Activated CD8-positive, alpha-beta memory T cell treated with anti-CD3 and anti-CD28 coated beads, Interleukin-2, amount 10 ng/mL, durations not matched to agents 7 days and 5 days (primary cell): Measurements from ENCODE around the gene FURIN. TPM values are rescaled to one million over a fixed set of nuclear protein-coding genes. Genes with fewer than 3 reads are reported as not detected.
"Not testable (repeated sequence)": the region's sequence is repeated elsewhere in the genome, so short reads cannot be mapped to it uniquely, and the experiment has no call there.

ENCODE experiments used
- ATAC-seq: fragments of 150-1000 bp; cut with Tn5 transposase; one replicate; pipeline ENCODE4 v1.10.0; 2021; ENCODE audit warnings: moderate library complexity
- CTCF ChIA-PET: fragments of 350-600 bp; sonication (Branson Sonifier 250); formaldehyde crosslinking; loops from one replicate; lab custom pipeline; 2021; ENCODE audit warnings: antibody characterized with exemption; lab: Charles Lee
- DNase-seq: peaks from one replicate; pipeline ENCODE4 v3.0.0-alpha.2; 2020
- H3K27ac Mint-ChIP-seq: one replicate; pipeline ENCODE4 v1.8.0; 2021; ENCODE audit warnings: mild to moderate bottlenecking, mixed read lengths
- H3K27me3 Mint-ChIP-seq: one replicate; pipeline ENCODE4 v1.8.0; 2021; ENCODE audit warnings: mixed read lengths
- H3K36me3 Mint-ChIP-seq: one replicate; pipeline ENCODE4 v1.8.0; 2021; ENCODE audit warnings: mild to moderate bottlenecking, mixed read lengths
- H3K4me1 Mint-ChIP-seq: one replicate; pipeline ENCODE4 v1.8.0; 2021; ENCODE audit warnings: mixed read lengths
- H3K4me3 Mint-ChIP-seq: one replicate; pipeline ENCODE4 v1.8.0; 2021; ENCODE audit warnings: mild to moderate bottlenecking, moderate library complexity, mixed read lengths
- H3K9me3 Mint-ChIP-seq: one replicate; pipeline ENCODE4 v1.8.0; 2022; ENCODE audit warnings: low read depth, mixed read lengths
- total RNA-seq, 2 experiments: library from RNA; stranded (reverse); gene quantifications; one replicate each; pipeline ENCODE4 v1.2.3, GENCODE V29; 2021

FURIN gene
- total RNA-seq, 2 experiments from 2014 or later, result 487 to 625 TPM

DNA sequence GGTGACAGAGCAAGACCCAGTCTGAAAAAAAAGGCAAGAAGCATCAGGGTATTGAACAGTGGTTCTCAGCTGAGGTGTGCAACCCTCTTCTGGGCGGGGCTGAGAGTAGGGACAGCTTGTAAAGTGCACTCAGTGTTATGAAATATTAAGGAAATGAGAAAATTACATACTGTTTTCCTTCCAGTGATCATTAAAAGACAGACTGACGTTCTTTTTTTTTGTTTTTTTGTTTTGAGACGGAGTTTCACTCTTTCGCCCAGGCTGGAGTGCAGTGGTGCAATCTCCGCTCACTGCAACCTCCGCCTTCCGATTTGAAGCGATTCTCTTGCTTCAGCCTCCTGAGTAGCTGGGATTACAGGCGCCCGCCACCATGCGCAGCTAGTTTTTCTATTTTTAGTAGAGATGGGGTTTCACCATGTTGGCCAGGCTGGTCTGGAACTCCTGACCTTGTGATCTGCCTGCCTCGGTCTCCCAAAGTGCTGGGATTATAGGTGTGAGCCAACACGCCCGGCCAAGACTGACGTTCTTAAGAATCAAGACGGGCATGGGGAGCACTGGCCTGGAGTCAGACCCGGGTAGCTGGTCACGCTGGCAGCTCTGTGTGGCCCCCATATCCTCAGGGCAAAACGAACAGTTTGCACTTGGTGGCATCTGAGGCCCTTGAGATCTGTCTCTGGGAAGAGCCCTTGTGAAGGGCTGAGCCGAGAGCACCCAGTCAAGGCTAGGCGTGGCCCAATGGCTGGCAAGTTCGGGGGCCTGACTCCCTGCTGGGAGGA is 46.1 kb downstream of the FURIN start:
- peak overlapping the region; percentile 4 for H3K27ac Mint-ChIP-seq
- H3K9me3 Mint-ChIP-seq, result no peaks in the 10 kb centered on the region
- ATAC-seq, result no peak
- no peak for DNase-seq
- H3K27me3 Mint-ChIP-seq, result no peaks in the 10 kb centered on the region
- H3K4me3 Mint-ChIP-seq, result no peak overlapping the region
- no peaks in the 10 kb centered on the region for H3K4me1 Mint-ChIP-seq
- CTCF ChIA-PET, result interaction anchor here (0.8 to 2.1 kb wide), 3 partner anchors 11 to 18 kb away, joined by 3 to 9 read pairs (median 3); partner anchors contain the start of gene HDDC3
- H3K36me3 Mint-ChIP-seq, result peaks cover 61% of the 10 kb centered on the region

DNA sequence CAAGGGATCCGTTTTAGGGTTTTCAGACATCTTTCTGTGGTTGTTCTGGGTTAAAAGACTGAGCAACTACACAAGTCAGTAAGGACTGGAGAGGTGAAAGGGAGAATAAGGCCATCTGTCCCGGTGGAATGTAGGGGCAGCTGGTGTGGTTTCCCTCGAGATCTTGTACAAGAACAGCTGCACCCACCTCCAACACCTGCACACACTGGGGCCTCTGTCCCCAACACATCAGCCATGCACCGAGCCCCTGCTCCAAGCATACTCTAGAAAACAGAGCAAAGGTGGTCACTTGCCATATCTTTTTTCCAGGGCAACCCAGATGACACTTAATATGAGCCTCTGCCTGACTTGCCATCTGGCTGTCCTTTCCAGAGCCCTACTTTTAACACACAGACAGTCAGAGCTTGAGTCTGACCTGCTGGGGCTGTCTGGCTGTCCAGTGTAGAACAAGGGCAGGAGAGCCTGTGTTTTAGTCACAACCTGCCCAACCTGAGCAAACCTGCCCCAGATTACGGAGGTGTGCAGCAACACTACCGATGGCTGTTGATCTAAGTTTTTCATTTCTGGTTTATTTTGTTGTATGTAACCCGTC is 46.9 kb downstream of the FURIN start:
- DNase-seq (no peak), ATAC-seq (no peak)
- Mint-ChIP-seq H3K4me3 (no peak overlapping the region), H3K27ac (peak overlapping the region; percentile 11), H3K4me1 (no peaks in the 10 kb centered on the region), H3K9me3 (no peaks in the 10 kb centered on the region), H3K27me3 (no peaks in the 10 kb centered on the region), H3K36me3 (peaks cover 61% of the 10 kb centered on the region)
- CTCF ChIA-PET, result interaction anchor here (1.2 to 2.1 kb wide), 2 partner anchors 11 to 17 kb away, joined by 3 to 9 read pairs; partner anchors contain the start of gene HDDC3

- Mint-ChIP-seq H3K27me3 (no peaks in the 10 kb centered on the region), H3K4me1 (no peaks in the 10 kb centered on the region), H3K9me3 (no peaks in the 10 kb centered on the region), H3K27ac (peak overlapping the region; percentile 11), H3K4me3 (no peak overlapping the region), H3K36me3 (peaks cover 59% of the 10 kb centered on the region)
- no peak for ATAC-seq
- CTCF ChIA-PET, result no interaction called here
- DNase-seq, result no peak
Measured at GRCh38 chr15:90915808-90916440, 47.5 kb downstream of the FURIN start.

DNA sequence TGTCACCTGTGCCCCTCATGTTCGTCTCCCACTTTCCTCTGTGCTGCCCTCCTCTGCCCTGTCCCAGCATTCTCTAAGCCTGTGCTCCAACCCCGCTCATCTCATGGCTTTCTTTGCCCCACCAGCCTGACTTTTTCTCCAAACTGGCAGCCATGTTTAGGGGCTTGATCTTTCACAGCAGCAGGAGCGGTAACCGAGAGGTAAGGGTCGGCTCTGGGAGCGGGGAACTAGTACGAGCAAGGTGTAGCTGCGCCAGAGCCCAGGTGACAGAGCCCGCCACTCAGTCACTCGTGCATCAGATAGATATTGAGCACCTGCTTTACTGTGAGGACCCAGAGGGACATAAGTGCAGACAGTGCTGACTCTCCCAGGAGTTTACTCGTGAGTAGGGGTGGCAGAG is 48.1 kb downstream of the FURIN start:
- ATAC-seq (no peak), DNase-seq (no peak)
- no peak overlapping the region for H3K27ac Mint-ChIP-seq
- peaks cover 60% of the 10 kb centered on the region for H3K36me3 Mint-ChIP-seq
- CTCF ChIA-PET, result no interaction called here
- no peaks in the 10 kb centered on the region for H3K9me3 Mint-ChIP-seq
- H3K4me1 Mint-ChIP-seq, result peaks cover 5% of the 10 kb centered on the region
- no peak overlapping the region for H3K4me3 Mint-ChIP-seq
- no peaks in the 10 kb centered on the region for H3K27me3 Mint-ChIP-seq

DNA sequence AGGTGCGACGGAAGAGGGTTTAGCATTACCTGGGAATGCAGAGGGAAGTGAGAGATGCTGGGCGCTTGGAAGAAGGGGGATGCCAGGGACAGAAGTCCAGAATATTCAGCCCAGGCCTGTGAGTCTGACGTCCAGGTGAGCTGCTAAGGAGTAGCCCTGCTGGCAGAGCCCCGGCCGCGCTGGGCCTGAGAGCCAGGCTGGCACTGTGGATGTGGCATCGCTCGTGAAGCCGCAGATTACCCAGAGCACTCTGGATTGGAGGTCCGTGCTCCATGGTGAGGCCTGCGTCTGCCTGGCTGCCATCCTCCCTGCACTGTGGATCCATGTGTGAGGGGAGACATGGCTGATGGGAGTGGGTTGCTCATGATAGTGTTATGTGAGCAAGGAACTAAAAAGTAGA is 49.2 kb downstream of the FURIN start:
- no peak for DNase-seq
- Mint-ChIP-seq H3K36me3 (peaks cover 60% of the 10 kb centered on the region), H3K9me3 (no peaks in the 10 kb centered on the region), H3K27me3 (no peaks in the 10 kb centered on the region), H3K4me1 (peaks cover 14% of the 10 kb centered on the region), H3K4me3 (no peak overlapping the region), H3K27ac (no peak overlapping the region)
- ATAC-seq, result no peak
- CTCF ChIA-PET, result interaction anchor here (0.6 to 2.1 kb wide), 4 partner anchors 10 to 162 kb away, joined by 3 to 9 read pairs (median 3); no protein-coding TSS in a partner anchor

- DNase-seq, result no peak
- Mint-ChIP-seq H3K4me3 (no peak overlapping the region), H3K27me3 (no peaks in the 10 kb centered on the region), H3K36me3 (peaks cover 55% of the 10 kb centered on the region), H3K9me3 (no peaks in the 10 kb centered on the region), H3K4me1 (peaks cover 20% of the 10 kb centered on the region), H3K27ac (no peak overlapping the region)
- no peak for ATAC-seq
- CTCF ChIA-PET, result interaction anchor here (0.9 to 2.1 kb wide), 6 partner anchors 11 to 32 kb away, joined by 3 to 9 read pairs (median 3); partner anchors contain the start of gene UNC45A
Measured at GRCh38 chr15:90918034-90918788, 49.8 kb downstream of the FURIN start.

DNA sequence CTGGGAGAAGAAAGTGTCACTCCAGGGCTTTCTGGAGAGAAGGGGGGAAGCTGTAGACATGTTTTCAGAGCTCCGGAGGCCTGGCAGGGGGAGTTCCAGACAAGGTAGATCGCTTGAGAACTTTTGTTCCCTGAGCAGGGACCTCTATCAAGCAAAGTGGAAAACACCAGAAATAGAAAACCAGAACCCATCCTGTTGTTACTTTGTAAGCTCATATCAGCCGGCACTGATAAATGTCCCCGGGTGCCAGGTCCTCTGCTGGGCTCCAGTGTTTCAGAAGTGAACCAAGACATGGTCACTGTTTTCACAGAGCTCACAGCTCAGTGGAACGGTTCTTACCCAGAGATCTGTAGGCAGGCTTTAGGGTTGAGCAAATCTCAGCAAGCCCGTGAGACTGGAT is 50.4 kb downstream of the FURIN start:
- Mint-ChIP-seq H3K4me1 (peaks cover 26% of the 10 kb centered on the region), H3K27ac (no peak overlapping the region), H3K36me3 (peaks cover 51% of the 10 kb centered on the region), H3K4me3 (no peak overlapping the region), H3K27me3 (no peaks in the 10 kb centered on the region), H3K9me3 (no peaks in the 10 kb centered on the region)
- DNase-seq, result no peak
- no peak for ATAC-seq
- CTCF ChIA-PET, result interaction anchor here (1.0 to 2.1 kb wide), 5 partner anchors 12 to 33 kb away, joined by 3 to 9 read pairs (median 3); partner anchors contain the start of gene UNC45A

GRCh38 chr15:90921887-90922286 is 53.5 kb downstream of the FURIN start:
- no peak for DNase-seq
- peaks cover 47% of the 10 kb centered on the region for H3K36me3 Mint-ChIP-seq
- ATAC-seq, result no peak
- H3K4me1 Mint-ChIP-seq, result peaks cover 43% of the 10 kb centered on the region
- no peaks in the 10 kb centered on the region for H3K27me3 Mint-ChIP-seq
- H3K9me3 Mint-ChIP-seq, result no peaks in the 10 kb centered on the region
- peak overlapping the region; percentile 89 for H3K27ac Mint-ChIP-seq
- no peak overlapping the region for H3K4me3 Mint-ChIP-seq
- CTCF ChIA-PET, result interaction anchor here (1.7 to 6.5 kb wide), 4 partner anchors 11 to 210 kb away, joined by 5 to 79 read pairs (median 18); partner anchors contain the start of genes HDDC3, MAN2A2 and UNC45A

- H3K27me3 Mint-ChIP-seq, H3K9me3 Mint-ChIP-seq, H3K4me3 Mint-ChIP-seq: not testable (repeated sequence)
- ATAC-seq (peak; percentile 88), DNase-seq (peak; percentile 73)
- peak overlapping the region; percentile 89 for H3K27ac Mint-ChIP-seq
- peaks cover 41% of the 10 kb centered on the region for H3K36me3 Mint-ChIP-seq
- H3K4me1 Mint-ChIP-seq, result peaks cover 43% of the 10 kb centered on the region
- CTCF ChIA-PET, result interaction anchor here (0.6 to 6.5 kb wide), 6 partner anchors 10 to 211 kb away, joined by 3 to 79 read pairs (median 4); partner anchors contain the start of genes HDDC3, MAN2A2 and UNC45A
Measured at GRCh38 chr15:90922712-90923322, 54.4 kb downstream of the FURIN start.

DNA sequence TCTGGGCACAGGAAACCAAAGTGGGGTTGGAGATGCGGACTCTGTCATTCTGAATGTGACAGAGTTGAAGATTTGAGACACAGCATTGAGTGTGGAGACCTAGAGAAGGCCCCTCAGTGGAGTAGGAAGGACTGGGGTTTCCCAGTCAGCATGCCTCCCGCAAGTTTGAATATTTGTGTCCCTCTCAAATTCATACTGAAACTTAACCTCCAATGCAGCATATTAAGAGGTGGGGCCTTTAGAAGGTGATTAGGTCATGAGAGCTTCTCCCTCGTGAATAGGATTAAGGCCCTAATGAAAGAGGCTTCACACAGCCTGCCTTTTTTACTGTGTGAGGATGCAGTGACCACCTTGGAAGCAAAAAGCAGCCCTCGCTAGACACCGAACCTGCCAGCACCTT is 56.0 kb downstream of the FURIN start:
- Mint-ChIP-seq H3K27me3 (no peaks in the 10 kb centered on the region), H3K9me3 (no peaks in the 10 kb centered on the region), H3K27ac (peak overlapping the region; percentile 89), H3K4me1 (peaks cover 50% of the 10 kb centered on the region), H3K36me3 (peaks cover 30% of the 10 kb centered on the region), H3K4me3 (peak overlapping the region; percentile 21)
- ATAC-seq (peak; percentile 52), DNase-seq (peak; percentile 60)
- CTCF ChIA-PET, result interaction anchor here (1.1 to 6.5 kb wide), 3 partner anchors 8 to 38 kb away, joined by 4 to 79 read pairs (median 32); partner anchors contain the start of genes HDDC3, MAN2A2 and UNC45A

DNA sequence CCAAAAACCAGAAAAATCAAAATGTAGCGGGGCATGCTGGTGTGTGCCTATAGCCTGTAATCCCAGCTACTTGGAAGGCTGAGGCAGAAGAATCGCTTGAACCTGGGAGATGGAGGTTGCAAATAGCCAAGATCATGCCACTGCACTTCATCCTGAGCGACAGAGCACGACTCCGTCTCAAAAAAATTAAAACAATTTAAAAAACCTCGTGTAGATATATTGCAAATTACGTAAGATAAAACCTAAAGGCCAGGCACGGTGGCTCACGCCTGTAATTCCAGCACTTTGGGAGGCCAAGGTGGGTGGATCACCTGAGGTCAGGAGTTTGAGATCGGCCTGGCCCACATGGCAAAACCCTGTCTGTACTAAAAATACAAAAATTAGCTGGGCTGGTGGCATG is 58.4 kb downstream of the FURIN start:
- H3K27me3 Mint-ChIP-seq, ATAC-seq, H3K9me3 Mint-ChIP-seq, H3K4me3 Mint-ChIP-seq, DNase-seq: not testable (repeated sequence)
- peaks cover 61% of the 10 kb centered on the region for H3K4me1 Mint-ChIP-seq
- CTCF ChIA-PET, result interaction anchor here (0.8 to 1.6 kb wide), 3 partner anchors 17 to 41 kb away, joined by 3 to 4 read pairs (median 3); partner anchors contain the start of gene MAN2A2
- peak overlapping the region; percentile 40 for H3K27ac Mint-ChIP-seq
- peaks cover 22% of the 10 kb centered on the region for H3K36me3 Mint-ChIP-seq

DNA sequence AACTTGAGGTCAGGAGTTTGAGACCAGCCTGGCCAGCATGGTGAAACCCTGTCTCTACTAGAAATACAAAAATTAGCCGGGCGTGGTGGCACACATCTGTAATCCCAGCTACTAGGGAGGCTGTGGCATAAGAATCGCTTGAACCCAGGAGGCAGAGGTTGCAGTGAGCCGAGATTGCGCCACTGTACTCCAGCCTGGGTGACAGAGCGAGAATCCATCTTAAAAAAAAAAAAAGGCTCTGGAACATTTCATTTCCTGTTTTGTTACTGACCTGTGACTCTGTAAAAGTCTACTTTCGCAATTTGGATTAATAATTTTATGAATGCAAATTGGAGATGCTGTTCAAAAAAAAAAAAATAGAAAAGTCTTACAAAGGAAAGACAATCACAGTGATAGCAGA is 59.7 kb downstream of the FURIN start:
- CTCF ChIA-PET, result interaction anchor here (0.7 to 1.2 kb wide), 3 partner anchors 27 to 459 kb away, joined by 3 to 4 read pairs (median 3); no protein-coding TSS in a partner anchor
- Mint-ChIP-seq H3K27ac (peak overlapping the region; percentile 79), H3K36me3 (peaks cover 21% of the 10 kb centered on the region), H3K4me1 (peaks cover 56% of the 10 kb centered on the region), H3K4me3 (peak overlapping the region; percentile 35)
- not testable (repeated sequence) for H3K9me3 Mint-ChIP-seq, H3K27me3 Mint-ChIP-seq, ATAC-seq, DNase-seq
